Fibroblast of the aortic adventitia (primary cell): Measurements from ENCODE around the gene MAPK7. TPM values are rescaled to one million over a fixed set of nuclear protein-coding genes. Genes with fewer than 3 reads are reported as not detected.
A peak's percentile ranks its signal among the peaks of the same experiment; 100 is the strongest.

Source experiments
- DNase-seq: peaks from one replicate; pipeline ENCODE4 v3.0.0-alpha.2; 2010; ENCODE audit warnings: low read depth
- H3K4me3 ChIP-seq: 2 replicates; pipeline ENCODE4 v1.5.1; 2011; ENCODE audit warnings: low read depth, mild to moderate bottlenecking, control low read depth, low read length, moderate library complexity
- CTCF ChIP-seq: IDR thresholded peaks from 2 replicates; pipeline ENCODE4 v1.5.1; 2011; ENCODE audit warnings: mild to moderate bottlenecking, low read length, control low read depth, inconsistent platforms; ENCODE audit not compliant: insufficient read depth
- total RNA-seq: library from RNA; depleted of rRNA; stranded (reverse); fragments of >200 nt; gene quantifications from 2 replicates; pipeline ENCODE4 v1.2.3, GENCODE V29; 2012; ENCODE audit warnings: low replicate concordance

The MAPK7 gene
- 18.0 and 24.0 TPM in 2 replicates for total RNA-seq

DNA sequence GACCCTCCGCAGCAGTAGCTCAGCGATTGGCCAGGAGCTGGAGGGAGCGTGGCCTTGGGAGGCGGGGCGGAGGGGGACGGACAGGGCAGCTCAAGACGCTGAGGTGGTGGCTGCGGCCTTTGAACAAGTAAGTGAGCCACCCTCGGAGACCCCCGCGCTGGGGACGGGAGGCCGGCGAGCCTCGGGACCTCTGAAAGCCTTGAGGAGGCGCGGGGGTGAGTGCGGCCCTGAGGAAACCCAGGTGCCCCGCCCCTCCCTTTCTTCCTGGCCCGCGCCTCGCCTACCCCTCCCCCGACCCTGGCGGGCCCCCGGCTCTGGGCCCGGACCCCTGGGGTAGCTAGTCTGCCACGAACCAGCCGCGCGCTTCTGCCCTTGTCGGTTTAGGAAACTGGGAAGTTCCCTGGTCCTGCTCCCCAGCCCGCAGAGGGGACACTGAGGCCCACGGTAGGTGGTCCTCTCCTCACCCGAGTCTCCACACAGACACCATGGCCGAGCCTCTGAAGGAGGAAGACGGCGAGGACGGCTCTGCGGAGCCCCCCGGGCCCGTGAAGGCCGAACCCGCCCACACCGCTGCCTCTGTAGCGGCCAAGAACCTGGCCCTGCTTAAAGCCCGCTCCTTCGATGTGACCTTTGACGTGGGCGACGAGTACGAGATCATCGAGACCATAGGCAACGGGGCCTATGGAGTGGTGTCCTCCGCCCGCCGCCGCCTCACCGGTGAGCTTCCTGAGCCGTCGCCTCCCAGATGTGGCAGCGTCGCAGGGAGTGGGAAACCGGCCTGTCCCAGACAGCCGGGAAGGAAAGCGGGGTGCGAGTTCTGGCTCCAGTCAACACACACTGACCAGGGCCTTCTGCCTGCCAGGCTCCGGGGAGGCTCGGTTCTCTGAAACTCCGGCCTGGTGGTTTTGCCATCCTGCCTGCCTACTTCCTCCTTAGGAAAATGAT is at the start of gene MAPK7:
MAPK7 (plus strand) TSS at position 83 of the 945 bp plus-strand sequence; CDS start at position 486, 403 bp downstream.
- H3K4me3 ChIP-seq = peak within 1 kb of the TSS; percentile 89
- TF ChIP-seq CTCF = no peak
- no peak for DNase-seq

DNA sequence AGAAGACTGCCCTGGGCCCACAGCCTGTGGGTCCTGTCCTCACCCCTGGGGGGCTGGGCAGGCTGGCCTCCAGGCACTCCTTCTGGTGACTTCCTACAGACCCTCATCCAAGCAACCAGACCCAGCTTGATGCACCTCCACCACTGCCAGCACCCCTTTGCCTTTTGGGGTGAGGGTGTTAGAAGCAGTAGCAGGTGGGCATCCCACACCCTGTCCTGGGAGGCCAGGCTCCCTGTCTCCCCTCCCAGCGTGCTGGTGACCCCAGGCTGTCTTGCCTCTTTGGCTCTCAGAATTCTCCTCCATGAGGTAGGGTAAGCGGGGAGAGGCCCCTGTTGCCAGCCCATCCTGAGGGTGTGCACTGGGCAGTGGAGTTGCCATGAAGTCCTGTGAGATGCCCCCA is 49.2 kb upstream of the MAPK7 start:
- no peak overlapping the region for H3K4me3 ChIP-seq
- no peak for TF ChIP-seq CTCF
- DNase-seq = no peak

DNA sequence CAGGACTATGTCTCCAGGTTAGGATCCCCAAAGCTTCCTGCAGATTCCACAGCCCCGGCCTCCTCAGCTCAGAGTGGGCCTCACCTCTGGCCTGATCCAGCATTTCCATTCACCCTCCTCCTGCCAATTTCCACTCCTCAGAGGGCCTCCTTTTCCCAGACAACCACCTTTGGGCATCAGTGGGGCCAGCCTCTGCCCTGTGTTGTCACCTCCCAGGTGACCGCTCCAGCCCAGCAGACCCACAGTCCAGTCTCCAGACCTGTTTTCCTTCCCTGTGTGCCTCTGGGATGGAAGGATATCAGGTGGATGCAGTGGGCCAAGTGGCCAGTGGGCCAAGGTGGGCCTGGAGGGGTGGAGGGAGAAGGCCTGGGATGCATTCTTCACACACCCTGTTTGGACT is 48.5 kb upstream of the MAPK7 start:
- TF ChIP-seq CTCF = no peak
- no peak overlapping the region for H3K4me3 ChIP-seq
- DNase-seq = no peak

DNA sequence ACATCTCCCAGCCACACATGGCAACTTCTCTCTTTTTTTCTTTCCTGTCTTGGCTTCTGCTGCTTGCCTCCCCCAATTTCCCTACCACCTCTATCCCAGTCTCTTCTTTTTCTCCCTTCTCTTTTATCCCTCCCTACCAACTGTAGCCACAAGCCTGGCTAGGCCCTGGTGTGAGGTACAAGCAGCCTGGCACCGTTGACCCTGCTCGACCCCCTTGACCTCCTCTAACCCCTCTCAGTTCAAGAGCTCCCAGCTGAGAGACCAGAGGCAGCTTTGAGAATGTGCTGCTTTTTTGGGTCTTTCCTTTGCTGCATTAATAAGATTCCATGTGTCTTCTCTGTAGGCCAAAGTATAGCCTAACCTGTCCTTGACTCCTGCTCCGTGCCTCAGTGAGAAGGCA is 48.0 kb upstream of the MAPK7 start:
- H3K4me3 ChIP-seq = no peak overlapping the region
- no peak for DNase-seq
- no peak for TF ChIP-seq CTCF

GRCh38 chr17:19331134-19331533 is 47.2 kb upstream of the MAPK7 start:
- H3K4me3 ChIP-seq = no peak overlapping the region
- peak; percentile 18 for TF ChIP-seq CTCF
- peak; percentile 84 for DNase-seq

DNA sequence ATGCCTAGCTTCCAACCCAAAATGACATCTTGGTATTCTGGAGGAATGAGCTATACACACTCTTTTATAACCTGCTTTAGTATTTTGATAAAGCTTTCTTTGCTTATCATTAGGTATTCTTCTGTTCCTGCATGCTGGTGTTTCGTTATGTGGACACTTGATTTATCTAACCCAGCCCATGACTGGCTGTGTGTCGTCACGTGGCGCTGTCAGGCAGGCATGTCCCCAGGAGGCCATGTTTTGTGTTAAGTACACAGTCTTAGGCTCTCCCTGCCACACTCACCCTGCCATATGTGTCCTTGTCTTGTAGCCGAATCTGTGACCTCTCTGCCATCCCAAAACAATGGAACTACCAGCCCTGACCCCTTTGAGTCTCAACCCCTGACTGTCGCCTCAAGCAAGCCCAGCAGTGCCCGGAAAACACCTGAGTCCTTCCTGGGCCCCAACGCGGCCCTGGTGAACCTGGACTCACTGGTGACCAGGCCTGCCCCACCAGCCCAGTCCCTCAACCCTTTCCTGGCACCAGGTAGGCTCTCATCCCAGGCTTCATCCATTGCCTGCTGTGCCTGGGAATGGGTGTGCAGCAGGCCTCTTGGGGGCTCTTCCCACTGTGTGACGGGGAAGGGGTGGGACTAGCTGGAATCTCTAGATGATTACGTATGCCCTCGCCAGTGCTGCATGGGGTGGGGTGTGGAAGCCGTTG is 46.6 kb upstream of the MAPK7 start:
- no peak for TF ChIP-seq CTCF
- DNase-seq = no peak
- no peak overlapping the region for H3K4me3 ChIP-seq
